GM19372 (cell line): Measurements from ENCODE around the gene NAIF1.
"Not testable (repeated sequence)": the region's sequence is repeated elsewhere in the genome, so short reads cannot be mapped to it uniquely, and the experiment has no call there.

Experiments used
- ATAC-seq: cut with Tn5 transposase; IDR thresholded peaks from one replicate; pipeline ENCODE4 v1.9.1; 2021; ENCODE audit warnings: mild to moderate bottlenecking, low read depth, moderate library complexity; ENCODE audit not compliant: unreplicated experiment

The NAIF1 gene

DNA sequence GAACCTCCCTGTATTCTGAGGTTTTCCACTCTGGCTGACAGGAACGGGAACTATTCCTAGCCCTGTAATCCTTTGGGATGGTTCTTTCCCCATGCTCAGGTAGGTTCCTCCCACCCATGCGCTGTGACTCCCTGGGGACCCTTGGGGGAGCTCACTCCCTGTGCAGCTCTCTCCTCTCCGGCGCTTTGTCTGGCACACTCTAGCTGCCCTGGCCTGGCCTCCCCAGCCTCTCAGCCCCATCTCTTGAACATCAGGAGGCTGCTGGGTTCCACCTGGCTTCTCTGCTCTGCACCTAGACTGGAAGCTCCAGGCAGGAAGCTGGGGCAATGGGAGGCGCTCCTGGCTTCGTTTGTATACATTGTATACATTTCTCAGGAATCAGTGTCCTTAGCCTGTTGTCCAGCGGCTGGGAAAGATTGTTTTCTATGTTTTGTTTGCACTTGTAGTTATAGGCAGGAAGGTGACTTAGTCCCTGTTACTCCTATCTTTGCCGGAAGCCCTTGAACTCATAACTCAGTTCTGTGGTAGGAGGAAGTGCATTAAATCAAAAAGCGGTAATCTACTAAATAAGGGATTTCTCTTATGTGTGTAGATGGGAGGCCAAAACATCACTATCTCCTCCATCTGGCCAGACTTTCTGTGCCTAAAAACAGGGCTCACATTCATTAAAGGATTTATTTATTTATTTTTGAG is 21.3 kb upstream of the NAIF1 start:
- no peak for ATAC-seq

DNA sequence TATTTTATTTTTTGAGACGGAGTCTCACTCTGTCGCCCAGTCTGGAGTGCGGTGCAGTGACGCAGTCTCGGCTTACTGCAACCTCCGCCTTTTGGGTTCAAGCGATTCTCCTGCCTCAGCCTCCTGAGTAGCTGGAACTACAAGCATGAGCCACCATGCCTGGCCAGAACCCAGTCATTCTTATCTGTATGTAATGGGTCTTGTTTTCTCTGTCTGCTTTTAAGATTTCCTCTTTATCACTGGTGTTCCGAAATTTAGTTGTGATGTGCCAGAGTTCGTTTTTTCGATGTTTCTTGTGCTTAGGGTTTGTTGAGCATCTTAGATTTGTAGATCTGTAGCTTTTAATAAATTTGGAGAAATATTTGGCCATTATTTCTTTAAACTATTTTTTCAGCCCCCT is 20.1 kb upstream of the NAIF1 start:
- no peak for ATAC-seq

DNA sequence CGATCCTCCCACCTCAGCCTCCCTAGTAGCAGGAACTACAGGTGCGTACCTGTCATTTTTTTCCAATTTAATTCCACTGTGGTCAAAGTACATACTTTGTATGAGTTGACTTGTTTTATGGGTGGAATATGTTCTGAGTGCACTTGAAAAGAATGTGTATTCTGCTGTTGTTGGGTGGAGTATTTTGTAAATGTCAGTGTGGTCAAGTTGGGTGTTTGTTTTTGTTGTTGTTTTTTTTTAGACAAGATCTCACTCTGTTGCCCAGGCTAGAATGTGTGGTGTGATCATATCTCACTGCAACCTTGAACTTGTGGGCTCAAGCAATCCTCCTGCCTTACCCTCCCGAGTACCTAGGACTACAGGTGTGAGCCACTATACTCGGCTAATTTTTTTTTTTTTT is 18.8 kb upstream of the NAIF1 start:
- no peak for ATAC-seq

DNA sequence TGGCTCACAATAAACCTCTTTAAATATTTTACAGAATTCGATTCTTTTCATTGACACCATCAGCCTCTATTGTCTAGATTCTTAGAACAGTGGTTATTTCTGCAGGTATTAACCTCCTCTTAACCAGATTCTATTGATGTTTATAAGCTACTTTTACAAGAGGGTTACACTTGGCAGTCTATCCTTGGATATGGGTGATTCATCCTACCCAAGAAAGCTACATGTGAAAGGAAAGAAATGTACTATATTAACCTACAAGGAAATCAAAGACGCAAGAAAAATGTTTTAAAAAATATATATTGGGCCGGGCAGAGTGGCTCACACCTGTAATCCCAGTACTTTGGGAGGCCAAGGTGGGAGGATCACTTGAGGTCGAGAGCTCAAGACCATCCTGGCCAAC is 17.6 kb upstream of the NAIF1 start:
- ATAC-seq: no peak

DNA sequence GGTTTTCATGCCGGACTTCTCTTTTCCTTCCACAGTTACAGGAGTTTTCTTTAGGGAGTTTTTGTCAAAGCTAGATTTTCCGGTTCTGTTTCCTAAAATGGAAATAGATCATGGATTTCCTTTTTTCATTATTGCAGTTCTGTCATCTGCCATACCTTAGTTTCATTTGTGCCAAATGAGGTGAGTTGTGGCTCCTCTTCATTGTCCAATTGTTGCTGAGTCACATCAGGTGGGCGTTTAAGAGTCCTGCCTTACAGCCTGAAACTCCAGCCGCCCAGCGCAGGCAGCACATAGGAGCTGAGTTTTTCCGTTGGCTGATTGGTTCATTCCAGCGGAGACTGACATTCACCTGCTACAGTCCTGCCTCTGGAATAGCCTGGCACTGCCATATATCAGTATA is 15.0 kb upstream of the NAIF1 start:
- no peak for ATAC-seq

DNA sequence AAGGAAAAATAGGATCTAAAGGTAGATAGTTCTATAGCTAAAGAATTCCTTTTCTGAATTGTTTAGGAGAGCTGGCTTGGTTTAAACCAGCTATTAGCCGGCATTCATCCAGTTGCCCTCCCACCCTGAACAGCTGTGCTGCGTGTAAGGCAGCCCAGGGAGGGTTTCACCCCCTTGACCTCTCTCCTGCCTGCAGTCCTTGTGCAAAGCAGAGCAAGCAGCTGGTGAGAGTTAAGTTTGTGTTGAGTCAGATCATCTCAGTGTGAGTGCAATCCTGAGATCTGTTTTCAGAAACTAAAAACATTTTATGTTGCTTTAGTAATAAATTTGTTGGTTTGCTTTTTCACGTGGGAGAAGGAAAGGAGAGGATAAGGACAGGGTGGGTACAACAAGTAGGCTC is 13.9 kb upstream of the NAIF1 start:
- ATAC-seq: no peak

DNA sequence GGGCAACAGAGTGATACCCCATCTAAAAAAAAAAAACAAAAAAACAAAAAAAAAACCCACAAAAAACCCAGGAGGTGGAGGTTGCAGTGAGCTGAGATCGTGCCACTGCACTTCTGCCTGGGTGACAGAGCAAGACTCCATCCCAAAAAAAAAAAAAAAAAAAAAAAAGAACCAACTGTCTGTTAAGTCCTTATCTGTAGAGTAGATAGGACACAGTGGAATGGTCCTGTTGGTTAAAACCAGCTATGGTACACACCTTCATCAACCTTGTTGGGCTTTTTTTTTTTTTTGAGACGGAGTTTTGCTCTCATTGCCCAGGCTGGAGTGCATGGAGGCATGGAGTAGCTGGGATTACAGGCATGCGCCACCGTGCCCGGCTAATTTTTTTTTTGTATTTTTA is 13.1 kb upstream of the NAIF1 start:
- ATAC-seq: no peak

DNA sequence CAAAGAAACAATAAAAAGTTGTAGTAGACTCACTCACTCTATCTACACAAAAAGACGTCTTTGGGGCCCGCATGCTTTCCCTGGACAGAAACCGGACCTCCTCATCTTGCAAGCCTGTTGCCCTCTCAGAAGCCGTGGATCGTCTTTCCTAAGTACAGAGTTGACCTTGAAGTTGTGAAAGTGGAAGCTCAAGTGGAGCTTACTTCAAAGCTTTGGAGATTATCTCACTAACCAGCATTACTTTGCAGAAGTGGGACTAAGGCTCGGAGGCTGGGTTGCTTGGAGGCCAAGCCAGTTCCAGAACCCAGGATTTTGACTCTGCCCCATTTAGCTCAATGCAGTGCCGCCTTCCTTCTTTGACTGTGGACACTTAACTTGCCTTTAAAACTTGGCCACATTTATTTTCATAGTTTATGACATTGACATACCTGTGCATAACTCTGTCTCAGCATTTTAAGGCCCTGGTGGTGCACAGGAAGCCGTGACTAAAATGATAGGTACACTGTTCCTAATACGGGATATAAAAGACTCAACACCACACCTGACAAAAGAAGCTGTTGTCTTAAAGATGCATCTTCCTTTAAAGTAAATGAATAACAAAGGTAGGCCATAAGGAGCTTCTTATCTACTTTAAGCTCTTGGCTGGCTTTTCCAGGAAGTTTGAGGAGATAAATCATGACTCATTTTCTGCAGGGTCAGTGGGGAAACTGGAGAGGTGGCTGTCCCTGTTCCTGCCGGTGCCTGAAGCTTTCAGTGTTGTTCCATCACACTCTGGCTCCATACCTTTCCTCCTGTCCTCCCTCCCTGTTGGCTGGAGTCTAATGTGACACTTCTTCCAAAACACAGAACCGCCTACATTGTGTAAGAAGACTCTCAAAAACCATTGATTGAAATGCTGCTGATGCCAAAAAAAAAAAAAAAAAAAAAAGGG is 11.6 kb upstream of the NAIF1 start:
- ATAC-seq: no peak

DNA sequence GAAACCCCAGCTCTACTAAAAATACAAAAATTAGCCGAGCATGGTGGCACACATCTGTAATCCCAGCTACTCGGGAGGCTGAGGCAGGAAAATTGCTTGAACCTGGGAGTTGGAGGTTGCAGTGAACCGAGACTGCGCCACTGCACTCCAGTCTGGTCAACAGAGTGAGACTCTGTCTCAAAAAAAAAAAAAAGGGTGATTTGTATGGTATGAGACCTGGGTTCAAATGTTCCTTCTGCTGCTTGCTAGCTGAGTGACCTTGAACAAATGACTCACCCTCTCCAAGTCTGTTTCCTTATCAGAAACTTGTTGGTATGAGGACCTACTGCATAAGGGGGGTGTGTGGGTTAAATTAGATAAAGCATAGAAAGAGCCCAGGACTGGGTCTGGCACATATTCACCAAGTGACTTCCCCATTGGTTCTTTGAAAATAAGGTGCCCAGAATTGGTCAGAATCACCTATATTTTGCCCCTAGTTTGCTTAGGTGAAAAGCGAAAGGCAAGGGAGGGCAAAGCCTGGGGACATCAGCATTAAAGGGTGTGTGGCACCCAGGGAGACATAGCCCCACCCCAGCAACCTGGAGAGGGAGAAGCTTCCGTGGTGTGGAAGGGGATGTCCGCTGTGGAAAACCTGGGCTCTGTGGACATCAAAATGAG is 10.9 kb upstream of the NAIF1 start:
- no peak for ATAC-seq

DNA sequence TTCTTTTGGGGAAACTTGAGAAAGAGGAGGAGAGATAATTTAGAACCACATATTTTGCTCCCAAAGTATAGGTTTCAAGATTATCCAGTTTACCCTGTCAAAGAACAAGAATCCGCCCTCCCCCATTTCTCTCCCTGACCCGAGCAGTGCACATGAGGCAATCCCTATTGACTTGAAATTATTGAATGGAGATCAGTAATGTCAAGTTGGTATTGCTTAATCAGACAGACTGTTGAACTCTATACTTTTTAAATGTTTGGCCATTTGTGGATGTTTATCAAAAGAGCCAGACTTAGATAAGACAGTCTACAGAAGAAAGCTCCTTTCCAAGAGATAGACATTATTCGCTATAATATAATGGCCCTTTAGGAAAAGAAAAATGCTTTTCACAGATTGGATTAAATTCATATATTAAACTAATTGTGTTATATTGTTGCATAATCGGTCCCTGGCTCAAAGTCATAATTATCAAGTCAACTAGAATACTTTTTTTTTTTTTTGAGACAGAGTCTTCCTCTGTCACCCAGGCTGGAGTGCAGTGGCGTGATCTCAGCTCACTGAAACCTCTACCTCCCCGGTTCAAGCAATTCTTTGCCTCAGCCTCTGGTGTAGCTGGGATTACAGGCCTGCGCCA is 6.2 kb upstream of the NAIF1 start:
- ATAC-seq: no peak

DNA sequence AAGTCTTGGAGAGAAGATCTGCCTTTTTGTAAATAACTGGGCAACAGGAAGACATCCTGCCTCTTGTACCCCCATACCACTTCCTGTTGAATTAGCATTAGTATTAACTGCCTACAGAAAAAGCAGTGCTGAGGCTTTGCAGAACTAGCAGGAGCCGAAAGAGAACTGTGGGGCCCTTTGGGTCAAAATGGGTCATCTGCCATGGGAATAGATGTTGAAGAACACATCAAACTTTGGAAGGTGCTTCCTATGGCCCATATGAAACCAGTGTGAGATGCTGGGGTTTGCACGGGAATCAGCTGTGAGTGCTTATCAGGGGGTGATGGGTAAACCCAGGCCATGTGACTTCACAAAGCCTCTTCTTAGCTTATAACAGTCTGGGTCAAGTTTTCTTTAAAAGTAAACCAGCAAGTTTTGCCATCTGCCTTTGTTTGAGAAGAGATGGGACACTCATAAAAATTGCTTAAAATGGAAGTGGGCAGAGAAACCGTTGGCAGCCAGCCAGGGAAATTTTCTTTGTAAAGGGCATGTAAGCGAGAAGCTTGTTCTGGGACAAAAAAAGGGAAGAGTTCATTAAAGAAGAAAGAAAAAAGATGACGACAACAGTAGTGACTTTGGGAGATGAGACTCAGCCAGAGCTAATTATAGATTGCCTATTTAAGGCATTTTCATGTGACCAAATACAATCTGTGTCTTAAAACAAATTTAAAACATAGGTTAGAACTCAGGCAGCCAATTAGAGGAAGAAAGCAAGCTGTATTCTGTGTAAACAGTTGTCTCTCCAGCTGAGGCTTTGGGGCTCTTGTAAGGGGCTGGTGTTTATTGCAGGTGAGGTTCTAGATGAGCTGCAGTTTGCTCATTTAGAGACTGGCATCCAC is 5.3 kb upstream of the NAIF1 start:
- ATAC-seq: no peak

DNA sequence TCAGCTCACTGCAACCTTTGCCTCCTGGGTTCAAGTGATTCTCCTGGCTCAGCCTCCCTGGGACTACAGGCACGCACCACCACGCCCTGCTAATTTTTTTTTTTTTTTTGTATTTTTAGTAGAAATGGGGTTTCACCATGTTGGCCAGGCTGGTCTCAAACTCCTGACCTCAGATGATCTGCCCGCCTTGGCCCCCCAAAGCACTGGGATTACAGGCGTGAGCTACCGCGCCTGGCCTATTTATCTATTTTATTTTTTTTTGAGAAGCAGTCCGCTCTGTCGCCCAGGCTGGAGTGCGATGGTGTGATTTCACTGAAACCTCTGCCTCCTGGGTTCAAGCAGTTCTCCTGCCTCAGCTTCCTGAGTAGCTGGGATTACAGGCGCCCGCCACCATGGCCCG is 4.4 kb upstream of the NAIF1 start:
- ATAC-seq: not testable (repeated sequence)

DNA sequence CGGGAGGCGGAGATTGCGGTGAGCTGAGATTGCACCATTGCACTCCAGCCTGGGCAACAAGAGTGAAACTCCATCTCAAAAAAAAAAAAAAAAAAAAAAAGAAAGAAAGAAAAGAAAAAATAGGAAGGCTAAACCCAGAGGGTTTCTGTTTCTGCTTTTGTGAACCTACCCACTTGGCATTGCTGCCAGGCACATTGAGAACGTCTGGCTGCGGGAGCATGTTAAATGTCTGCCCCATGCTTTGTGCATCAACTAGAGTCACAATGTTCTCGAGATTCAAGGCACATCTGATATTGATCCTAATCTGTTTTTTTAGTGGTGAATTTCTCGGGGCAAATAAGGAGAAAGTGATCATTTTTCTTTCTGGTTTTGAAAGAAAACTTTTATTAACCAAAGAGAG is 3.8 kb upstream of the NAIF1 start:
- ATAC-seq: no peak

DNA sequence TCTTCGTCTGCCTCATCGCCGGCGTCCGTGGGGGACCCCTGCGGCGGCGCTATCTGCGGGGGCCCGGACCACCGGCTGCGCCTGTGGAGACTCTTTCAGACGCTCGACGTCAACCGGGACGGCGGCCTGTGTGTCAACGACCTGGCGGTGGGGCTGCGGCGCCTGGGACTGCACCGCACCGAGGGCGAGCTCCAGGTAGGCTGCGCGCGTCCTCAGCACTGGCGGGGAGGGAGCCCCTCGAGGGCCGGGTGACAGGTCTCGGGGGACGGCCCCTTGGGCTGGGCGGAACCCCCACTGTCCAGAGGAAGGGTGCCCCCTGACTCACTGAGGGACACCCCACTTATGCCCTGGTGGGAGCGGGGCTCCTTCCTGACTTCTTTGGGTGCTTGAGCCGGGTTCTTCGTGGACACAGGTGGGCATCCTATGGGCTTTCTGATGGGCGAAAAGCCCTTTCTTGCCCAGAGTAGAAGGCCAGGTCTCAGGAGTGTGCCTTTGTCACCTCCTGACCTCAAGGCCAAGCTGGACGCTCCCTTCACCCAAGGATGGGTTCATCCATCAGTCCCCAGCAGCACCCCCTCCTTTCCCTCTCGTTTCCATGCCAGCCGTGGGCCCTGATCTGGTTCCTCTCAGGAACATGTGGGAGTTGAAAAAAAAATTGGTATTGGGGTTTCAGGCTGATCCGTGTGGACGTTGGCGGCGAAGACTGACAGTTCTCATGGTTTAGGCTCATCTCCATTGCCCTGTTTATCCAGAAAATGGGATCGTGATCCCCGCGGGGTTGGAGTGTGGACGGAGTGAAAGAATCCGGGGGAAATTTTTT is 1.5 kb upstream of the NAIF1 start:
- ATAC-seq: peak; percentile 2

DNA sequence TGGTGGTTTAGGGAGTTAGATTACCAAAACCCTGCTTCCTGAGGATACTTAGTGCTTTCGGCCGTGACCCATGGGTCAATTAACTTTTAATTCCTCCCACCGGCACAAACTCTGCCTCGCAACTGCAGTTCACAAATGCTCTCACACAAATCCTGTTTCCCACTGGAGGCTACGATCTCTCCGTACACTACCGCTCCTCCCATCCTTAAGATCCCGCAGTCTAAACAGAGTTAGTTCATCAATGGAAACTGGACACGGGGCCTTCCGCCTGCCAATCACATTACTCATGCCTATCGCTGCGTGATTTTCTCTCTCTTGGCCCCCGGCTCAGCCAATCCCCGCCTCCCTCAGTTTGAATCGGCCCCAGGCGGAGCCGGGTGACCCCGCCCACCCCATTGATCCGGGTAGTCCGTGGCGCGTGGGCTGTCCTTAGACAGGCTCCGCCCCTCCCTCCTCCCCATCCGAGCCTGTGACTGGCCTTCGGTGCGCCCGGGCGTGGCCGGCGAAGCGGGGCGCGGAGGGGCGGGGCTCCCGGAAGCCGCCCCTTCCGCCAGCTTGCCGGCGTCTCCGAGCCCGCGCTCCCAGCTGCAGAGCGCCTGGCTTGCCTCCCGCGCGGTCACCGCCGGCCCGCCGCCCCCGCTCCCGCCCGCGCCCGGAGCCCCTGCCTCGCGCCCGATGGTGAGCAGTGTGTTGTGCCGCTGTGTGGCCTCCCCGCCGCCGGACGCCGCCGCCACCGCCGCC is 695 bp upstream of the NAIF1 start, which contains the start of gene SLC25A25:
TSS of gene SLC25A25 (plus strand) at position 588 of the 741 bp plus-strand sequence. CDS start at position 676, 88 bp downstream.
- ATAC-seq: peak; percentile 63

DNA sequence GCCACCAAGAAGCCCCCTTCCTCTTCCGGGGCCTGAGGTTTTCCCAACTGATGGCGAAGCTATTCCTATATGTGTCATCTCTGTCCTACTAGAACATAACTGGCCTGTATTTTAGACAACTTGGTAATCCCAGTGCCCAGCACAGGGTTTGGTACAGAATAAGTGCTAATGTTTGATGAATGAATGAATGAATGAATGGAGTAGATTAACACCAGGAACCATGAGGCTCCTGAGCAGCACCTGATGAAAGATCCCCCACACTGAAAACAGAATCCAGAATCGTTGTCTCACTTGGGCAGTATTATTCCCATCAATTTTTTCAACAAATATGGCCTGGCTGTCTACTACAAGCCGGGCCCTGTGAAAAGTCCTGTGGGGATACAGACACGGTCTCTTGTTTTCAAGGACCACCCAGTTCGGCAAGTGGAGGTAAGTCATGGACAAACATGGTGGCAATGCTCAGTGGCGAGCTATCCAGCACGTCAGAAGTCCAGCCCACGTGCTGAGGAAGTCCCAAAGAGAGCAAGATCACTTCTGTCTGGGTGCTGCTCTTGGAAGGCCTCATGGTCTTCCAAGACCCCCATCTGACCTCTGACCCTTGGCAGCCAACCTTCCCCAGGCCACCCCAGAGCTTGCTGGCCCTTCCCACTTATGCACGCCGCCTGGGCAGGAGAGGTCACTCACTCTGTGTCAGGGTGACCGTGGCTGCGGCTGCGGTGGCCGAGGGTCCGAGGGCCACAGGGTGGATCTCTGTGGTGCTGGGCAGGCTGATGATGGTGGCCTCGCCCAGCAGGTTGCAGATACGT is 1.0 kb downstream of the NAIF1 start:
- no peak for ATAC-seq
